H1 (cell line): ENCODE measurements around the gene MAFF. TPM values are rescaled to one million over a fixed set of nuclear protein-coding genes. Genes with fewer than 3 reads are reported as not detected.

Experiments
- CTCF ChIA-PET: fragments of 300-600 bp; sonication (Branson Sonifier 250); formaldehyde crosslinking; loops from one replicate; lab custom pipeline; 2021; ENCODE audit not compliant: partially characterized antibody; lab: Charles Lee
- POLR2A ChIA-PET: fragments of 300-600 bp; sonication (Branson Sonifier 250); formaldehyde crosslinking; loops from one replicate; lab custom pipeline; 2021; ENCODE audit warnings: inconsistent platforms; ENCODE audit not compliant: partially characterized antibody; lab: Charles Lee
- DNase-seq, 2 experiments: peaks; one replicate each; pipeline versions ENCODE4 v3.0.0 to v3.0.0-alpha.2; 2010 to 2022; ENCODE audit warnings: low spot score in 2 of 2, low read depth in 1 of 2, mixed read lengths in 1 of 2
- FAIRE-seq: peaks from 2 replicates; lab custom pipeline; 2011; peaks lifted over from hg19 to GRCh38; lab: Jason Lieb, UNC
- H2AFZ ChIP-seq: 2 replicates; pipeline ENCODE4 v1.8.1; 2012; ENCODE audit warnings: low read length, inconsistent platforms
- H2AK5ac ChIP-seq: 2 replicates; pipeline ENCODE4 v1.6.1; 2013; ENCODE audit warnings: low read depth, low read length
- H2BK120ac ChIP-seq: replicated peaks from 2 replicates; pipeline ENCODE3; 2013; ENCODE audit warnings: low read depth, low read length, inconsistent platforms
- H2BK12ac ChIP-seq: 2 replicates; pipeline ENCODE4 v1.6.1; 2013; ENCODE audit warnings: low read depth, low read length
- H2BK15ac ChIP-seq: 2 replicates; pipeline ENCODE4 v1.6.1; 2013; ENCODE audit warnings: low read length
- H2BK20ac ChIP-seq: 2 replicates; pipeline ENCODE4 v1.6.1; 2013; ENCODE audit warnings: low read length
- H2BK5ac ChIP-seq: 2 replicates; pipeline ENCODE4 v1.6.1; 2013; ENCODE audit warnings: low read depth, low read length
- H3K14ac ChIP-seq: 2 replicates; pipeline ENCODE4 v1.6.1; 2013; ENCODE audit warnings: inconsistent platforms; ENCODE audit not compliant: insufficient read length
- H3K18ac ChIP-seq: 2 replicates; pipeline ENCODE4 v1.6.1; 2013; ENCODE audit warnings: low read length; ENCODE audit errors: extremely low read depth
- H3K23ac ChIP-seq: 2 replicates; pipeline ENCODE4 v1.6.1; 2013; ENCODE audit warnings: inconsistent platforms; ENCODE audit not compliant: insufficient read length
- H3K23me2 ChIP-seq: 2 replicates; pipeline ENCODE4 v1.6.1; 2013; ENCODE audit warnings: low read depth, low read length
- H3K27ac ChIP-seq: 2 replicates; pipeline ENCODE4 v1.6.1; 2011; ENCODE audit warnings: low read depth, low read length, inconsistent platforms
- H3K27me3 ChIP-seq, 4 experiments: replicated peaks in 1 of 4; 1 replicate in 1 of 4; 2 replicates in 3 of 4; pipeline versions ENCODE4 v1.6.1 to v1.8.1; 2011 to 2013; ENCODE audit warnings: low read length in 3 of 4, mild to moderate bottlenecking in 3 of 4, inconsistent platforms in 2 of 4, mixed read lengths in 2 of 4, moderate library complexity in 1 of 4; ENCODE audit not compliant: control insufficient read depth in 3 of 4, insufficient read depth in 3 of 4; ENCODE audit errors: extremely low read depth in 1 of 4
- H3K36me3 ChIP-seq, 4 experiments: 2 replicates each; pipeline versions ENCODE4 v1.6.1 to v1.8.1; 2011 to 2013; ENCODE audit warnings: mild to moderate bottlenecking in 4 of 4, low read length in 3 of 4, moderate library complexity in 2 of 4, control low read depth in 1 of 4, inconsistent platforms in 1 of 4; ENCODE audit not compliant: insufficient read depth in 4 of 4, control insufficient read depth in 2 of 4
- H3K4ac ChIP-seq: replicated peaks from 2 replicates; pipeline ENCODE3; 2013; ENCODE audit warnings: low read length, low read depth, mixed read lengths, inconsistent platforms; ENCODE audit not compliant: insufficient read length
- H3K4me1 ChIP-seq, 4 experiments: replicated peaks in 1 of 4; 1 replicate in 1 of 4; 2 replicates in 3 of 4; pipeline versions ENCODE4 v1.6.1 to v1.8.1; 2011 to 2013; ENCODE audit warnings: low read length in 3 of 4, inconsistent platforms in 2 of 4, mixed read lengths in 1 of 4; ENCODE audit not compliant: insufficient read depth in 4 of 4, control insufficient read depth in 3 of 4
- H3K4me2 ChIP-seq, 2 experiments: 2 replicates each; pipeline versions ENCODE4 v1.6.1 to v1.8.1; 2011 to 2013; ENCODE audit warnings: low read depth in 2 of 2, low read length in 2 of 2, control low read depth in 1 of 2, inconsistent platforms in 1 of 2, mild to moderate bottlenecking in 1 of 2; ENCODE audit not compliant: insufficient read depth in 1 of 2
- H3K4me3 ChIP-seq, 4 experiments: fragments of 200-600, 300-600 bp in 1 of 4; sonication (generic), shearing (Covaris generic), sonication (Bioruptor Twin) in 1 of 4; 2 replicates each; pipeline versions ENCODE4 v1.5.1 to v1.8.1; 2011 to 2016; ENCODE audit warnings: low read length in 4 of 4, low read depth in 3 of 4, control low read depth in 2 of 4, inconsistent platforms in 2 of 4, mild to moderate bottlenecking in 2 of 4, mixed read lengths in 1 of 4, moderate library complexity in 1 of 4; ENCODE audit not compliant: insufficient read depth in 2 of 4; ENCODE audit errors: extremely low read depth in 1 of 4
- H3K56ac ChIP-seq: replicated peaks from 2 replicates; pipeline ENCODE3; 2013; ENCODE audit warnings: low read depth, mild to moderate bottlenecking, mixed read lengths, low read length, inconsistent platforms; ENCODE audit not compliant: insufficient read length
- H3K79me1 ChIP-seq: 2 replicates; pipeline ENCODE4 v1.6.1; 2013; ENCODE audit warnings: low read depth, low read length, control low read depth
- H3K79me2 ChIP-seq, 2 experiments: 2 replicates each; pipeline versions ENCODE4 v1.6.1 to v1.8.1; 2012 to 2013; ENCODE audit warnings: low read length in 2 of 2, mild to moderate bottlenecking in 2 of 2, inconsistent platforms in 1 of 2; ENCODE audit not compliant: insufficient read depth in 2 of 2, control insufficient read depth in 1 of 2
- H3K9ac ChIP-seq, 4 experiments: replicated peaks in 1 of 4; 1 replicate in 1 of 4; 2 replicates in 3 of 4; pipeline versions ENCODE4 v1.6.1 to v1.8.1; 2011 to 2013; ENCODE audit warnings: low read depth in 3 of 4, low read length in 3 of 4, control low read depth in 2 of 4, mild to moderate bottlenecking in 2 of 4, moderate library complexity in 2 of 4, inconsistent platforms in 1 of 4; ENCODE audit errors: extremely low read depth in 1 of 4
- H3K9me3 ChIP-seq, 2 experiments: 2 replicates each; pipeline versions ENCODE4 v1.6.1 to v1.8.1; 2012 to 2013; ENCODE audit warnings: mild to moderate bottlenecking in 2 of 2, moderate library complexity in 2 of 2, control low read depth in 1 of 2, inconsistent platforms in 1 of 2, low read depth in 1 of 2, low read length in 1 of 2, mixed read lengths in 1 of 2; ENCODE audit not compliant: insufficient read depth in 2 of 2
- H4K20me1 ChIP-seq, 2 experiments: replicated peaks in 1 of 2; 2 replicates each; pipeline versions ENCODE3 to v1.8.1; 2011 to 2013; ENCODE audit warnings: inconsistent platforms in 2 of 2, low read length in 2 of 2, mild to moderate bottlenecking in 1 of 2; ENCODE audit not compliant: insufficient read depth in 2 of 2, control insufficient read depth in 1 of 2
- H4K5ac ChIP-seq: 2 replicates; pipeline ENCODE4 v1.6.1; 2013; ENCODE audit warnings: low read length, low read depth, mixed read lengths, inconsistent platforms; ENCODE audit not compliant: insufficient read length
- H4K8ac ChIP-seq: 2 replicates; pipeline ENCODE4 v1.8.0; 2013; ENCODE audit warnings: mild to moderate bottlenecking, moderate library complexity, low read length, inconsistent platforms; ENCODE audit not compliant: insufficient read depth; ENCODE audit errors: extremely low read depth
- H4K91ac ChIP-seq: replicated peaks from 2 replicates; pipeline ENCODE3; 2013; ENCODE audit warnings: low read length, mixed read lengths, inconsistent platforms; ENCODE audit not compliant: insufficient read length
- BRCA1 ChIP-seq: IDR thresholded peaks from 2 replicates; pipeline ENCODE4 v1.6.1; 2012; ENCODE audit warnings: low read depth, low read length, improper control_type of control experiment
- CHD2 ChIP-seq: IDR thresholded peaks from 2 replicates; pipeline ENCODE4 v1.6.1; 2012; ENCODE audit warnings: low read length, improper control_type of control experiment
- GABPA ChIP-seq: IDR thresholded peaks from 2 replicates; pipeline ENCODE4 v1.6.1; 2011; ENCODE audit warnings: mild to moderate bottlenecking, low read length, moderate library complexity, borderline replicate concordance; ENCODE audit not compliant: insufficient read depth
- HDAC2 ChIP-seq, 2 experiments: fragments of 300-600 bp in 1 of 2; sonication (generic) in 1 of 2; IDR thresholded peaks; 2 replicates each; pipeline ENCODE4 v1.6.1; 2011 to 2012; ENCODE audit warnings: low read depth in 2 of 2, low read length in 2 of 2, mild to moderate bottlenecking in 2 of 2, moderate library complexity in 2 of 2, borderline replicate concordance in 1 of 2, inconsistent platforms in 1 of 2
- KDM1A ChIP-seq: fragments of 200-600, 300-600 bp; sonication (generic); IDR thresholded peaks from 2 replicates; pipeline ENCODE4 v1.7.1; 2016; ENCODE audit warnings: mild to moderate bottlenecking, low read length, borderline replicate concordance
- MAFK ChIP-seq: IDR thresholded peaks from 2 replicates; pipeline ENCODE4 v1.6.1; 2012; ENCODE audit warnings: low read depth, mild to moderate bottlenecking, improper control_type of control experiment, low read length
- NRF1 ChIP-seq: IDR thresholded peaks from 2 replicates; pipeline ENCODE4 v1.6.1; 2011; ENCODE audit warnings: mild to moderate bottlenecking, low read depth, low read length, improper control_type of control experiment
- RAD21 ChIP-seq, 2 experiments: IDR thresholded peaks in 1 of 2; conservative IDR thresholded peaks in 1 of 2; 2 replicates each; pipeline ENCODE4 v1.6.1; 2011; ENCODE audit warnings: low read depth in 2 of 2, low read length in 2 of 2, improper control_type of control experiment in 1 of 2, inconsistent platforms in 1 of 2, mild to moderate bottlenecking in 1 of 2, moderate library complexity in 1 of 2
- RFX5 ChIP-seq: IDR thresholded peaks from 2 replicates; pipeline ENCODE4 v1.6.1; 2011; ENCODE audit warnings: low read depth, low read length, improper control_type of control experiment, borderline replicate concordance
- TCF12 ChIP-seq: IDR thresholded peaks from 2 replicates; pipeline ENCODE4 v1.6.1; 2011; ENCODE audit warnings: low read depth, mild to moderate bottlenecking, low read length
- WGBS, 2 experiments: shearing (Covaris generic) in 1 of 2; methylation state at CpG; one replicate each; pipeline versions ENCODE4 v1.1.6 to v1.1.7; 2013 to 2015; ENCODE audit warnings: low lambda C conversion rate in 2 of 2, mixed read lengths in 2 of 2, inconsistent platforms in 1 of 2, low coverage in 1 of 2, missing lambda C conversion rate in 1 of 2; ENCODE audit not compliant: insufficient replicate concordance in 2 of 2, insufficient coverage in 1 of 2, insufficient read length in 1 of 2; ENCODE audit errors: extremely low coverage in 1 of 2, missing lambda C conversion rate in 1 of 2; 5-methylcytosine and 5-hydroxymethylcytosine counted together
- polyA plus RNA-seq, 7 experiments: library from polyadenylated mRNA; depleted of rRNA in 3 of 7; stranded (reverse) in 5 of 7; unstranded in 2 of 7; fragments of >200 nt in 5 of 7; fragments of 200-250 nt in 2 of 7; gene quantifications; 1 replicate in 5 of 7; 2 replicates in 1 of 7; 4 replicates in 1 of 7; pipeline versions ENCODE4 v1.2.1 to v1.2.3, GENCODE V29; 2011 to 2013; ENCODE audit warnings: missing spikeins in 2 of 7, mixed read lengths in 2 of 7
- total RNA-seq: library from RNA; stranded (reverse); fragmentation: NEBNext Ultra II Directional; extraction: Animal tissue kit (Norgen Biotek cat#: 25700); gene quantifications from 2 replicates; pipeline ENCODE4 v1.2.1, GENCODE V29; 2021

The MAFF gene
- total and polyA plus RNA-seq, 2 of the 8 experiments (the other 6 are each of a cell fraction or from before 2014, with no cell fraction given), result 1.5 to 6.3 TPM

DNA sequence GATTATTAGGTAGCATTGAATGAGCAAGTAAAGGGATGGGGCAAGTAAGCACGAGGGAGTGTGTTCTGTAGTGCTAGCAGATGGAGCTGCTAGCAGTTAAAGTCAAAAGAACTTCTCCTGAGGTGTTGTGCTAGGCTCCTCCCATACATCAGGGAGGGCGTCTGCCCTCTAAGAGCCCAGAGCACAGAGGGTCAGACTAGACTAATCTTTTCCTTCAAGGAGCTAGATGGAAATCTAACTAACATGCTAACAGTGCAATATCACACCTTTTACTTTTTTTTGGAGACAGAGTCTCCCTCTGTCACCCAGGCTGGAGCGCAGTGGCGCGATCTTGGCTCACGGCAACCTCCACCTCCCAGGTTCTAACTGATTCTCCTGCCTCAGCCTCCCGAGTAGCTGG, 17.0 kb upstream of the MAFF start:
- no peak overlapping the region for H2BK12ac ChIP-seq
- ChIA-PET POLR2A (interaction anchor here (2.5 kb wide), 1 partner anchor 17 kb away, joined by 12 read pairs; the partner anchor contains the start of gene MAFF), CTCF (interaction anchor here (1.6 to 1.8 kb wide), 2 partner anchors 8 to 20 kb away, joined by 5 to 8 read pairs; no protein-coding TSS in a partner anchor)
- peaks cover 7% of the 10 kb centered on the region for H3K23me2 ChIP-seq
- H2BK15ac ChIP-seq, result no peak overlapping the region
- no peak overlapping the region for H4K5ac ChIP-seq
- H3K56ac ChIP-seq, result no peak overlapping the region
- H2BK120ac ChIP-seq, result no peak overlapping the region
- FAIRE-seq, result no peak
- no peak overlapping the region for H3K23ac ChIP-seq
- H2AK5ac ChIP-seq, result no peak overlapping the region
- H3K27me3 ChIP-seq, result no peaks in the 10 kb centered on the region; a peak in 1 of 7 replicates
- no peaks in the 10 kb centered on the region for H3K9me3 ChIP-seq
- peak overlapping the region; percentile 0; the same call in 1 of the 2 replicates for H2AFZ ChIP-seq
- H4K8ac ChIP-seq, result no peak overlapping the region
- H4K91ac ChIP-seq, result no peak overlapping the region
- H3K9ac ChIP-seq, result no peak overlapping the region
- no peak overlapping the region for H3K18ac ChIP-seq
- no peak overlapping the region for H3K4me3 ChIP-seq
- H3K27ac ChIP-seq, result no peak overlapping the region
- H2BK20ac ChIP-seq, result no peak overlapping the region; the same call in 1 of the 2 replicates
- H2BK5ac ChIP-seq, result no peak overlapping the region
- H3K4me2 ChIP-seq, result no peak overlapping the region
- H3K4ac ChIP-seq, result no peak overlapping the region
- TF ChIP-seq NRF1, result no peak
- no peak for TF ChIP-seq MAFK
- TF ChIP-seq KDM1A, result no peak
- TF ChIP-seq GABPA, result no peak
- no peak for TF ChIP-seq BRCA1
- no peak for TF ChIP-seq CHD2
- TF ChIP-seq TCF12, result no peak
- TF ChIP-seq RFX5, result no peak
- TF ChIP-seq RAD21 (IDR thresholded peaks at IDR 0.05 in 1 of 2, conservative IDR thresholded peaks at IDR 0.05 in 1 of 2; ENCODE audit: low read depth in 2 of 2, low read length in 2 of 2), result no peak
- no peak for TF ChIP-seq HDAC2 (IDR thresholded peaks at IDR 0.05; ENCODE audit: borderline replicate concordance in 1 of 2, low read depth in 2 of 2, low read length in 2 of 2)
- WGBS, 2 experiments, result 81% methylated on average over 7 of the region's 7 CpGs; no CpG with 5 or more reads in 1 of the 2 experiments
- H3K14ac ChIP-seq, result no peak overlapping the region
- no peak for DNase-seq
- H3K79me2 ChIP-seq, result no peaks in the 10 kb centered on the region
- no peaks in the 10 kb centered on the region for H3K36me3 ChIP-seq
- H3K4me1 ChIP-seq, result peaks cover 0 to 13% (median 8%) of the 10 kb centered on the region in 4 experiments; a peak in 6 of 7 replicates
- no peaks in the 10 kb centered on the region for H3K79me1 ChIP-seq
- no peaks in the 10 kb centered on the region for H4K20me1 ChIP-seq
